MG63 (cell line): ENCODE results near the gene GLUL. TPM values are rescaled to one million over a fixed set of nuclear protein-coding genes. Genes with fewer than 3 reads are reported as not detected.
"Not testable (repeated sequence)": the region's sequence is repeated elsewhere in the genome, so short reads cannot be mapped to it uniquely, and the experiment has no call there.

ENCODE experiments used
- DNase-seq: peaks from one replicate; pipeline ENCODE4 v3.0.0-alpha.2; 2020
- H3K27me3 ChIP-seq: fragments of 250-450 bp; sonication (Bioruptor Pico); 2 replicates; pipeline ENCODE4 v1.5.1; 2020; ENCODE audit warnings: mild to moderate bottlenecking, moderate library complexity
- H3K36me3 ChIP-seq: fragments of 250-450 bp; sonication (Bioruptor Pico); 2 replicates; pipeline ENCODE4 v1.5.1; 2020; ENCODE audit warnings: mild to moderate bottlenecking, moderate library complexity
- H3K4me3 ChIP-seq: fragments of 250-450 bp; sonication (Bioruptor Pico); 2 replicates; pipeline ENCODE4 v1.5.1; 2020; ENCODE audit warnings: mild to moderate bottlenecking, moderate library complexity
- H3K9me3 ChIP-seq: fragments of 250-450 bp; sonication (Bioruptor Pico); 2 replicates; pipeline ENCODE4 v1.5.1; 2020; ENCODE audit warnings: mild to moderate bottlenecking, moderate library complexity
- total RNA-seq: library from RNA; depleted of rRNA; stranded (reverse); fragments of >200 nt; shearing (Covaris generic); gene quantifications from 2 replicates; pipeline ENCODE4 v1.2.3, GENCODE V29; 2014; ENCODE audit warnings: low replicate concordance

The GLUL gene
- total RNA-seq, 1 experiment from 2014 or later, result 173 TPM

DNA sequence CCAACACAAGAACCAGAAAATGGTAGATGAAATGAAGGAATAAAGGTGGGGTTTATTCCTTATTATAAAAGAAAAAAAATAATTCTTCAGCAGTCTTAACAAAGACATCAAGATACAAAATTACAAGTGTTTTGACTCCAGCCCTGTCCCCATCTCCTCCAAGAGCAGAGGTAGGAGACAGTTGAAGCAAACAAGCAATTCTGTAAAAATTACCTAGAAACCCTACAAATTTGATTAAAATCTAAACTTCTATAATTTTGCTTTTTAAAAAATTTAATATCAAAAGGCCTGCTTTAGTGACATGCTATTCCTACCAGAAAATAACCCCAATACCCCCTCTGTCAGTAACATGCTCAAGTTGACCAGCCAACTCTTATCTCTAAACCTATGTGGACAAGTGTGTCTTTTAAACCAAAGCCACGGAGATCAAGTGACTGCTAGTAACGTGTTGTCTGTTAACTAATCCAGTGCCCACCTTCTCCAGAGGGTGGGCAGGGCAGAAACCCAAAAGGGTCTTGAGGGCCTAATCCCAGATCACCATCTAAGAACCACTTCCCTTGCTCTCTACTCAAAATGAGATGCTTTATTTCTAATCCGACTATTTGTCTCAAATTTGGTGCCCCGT, 8.4 kb downstream of the GLUL start:
- Histone ChIP-seq H3K27me3 (no peaks in the 10 kb centered on the region), H3K9me3 (no peaks in the 10 kb centered on the region), H3K36me3 (peaks cover 55% of the 10 kb centered on the region), H3K4me3 (no peak overlapping the region)
- no peak for DNase-seq

- H3K9me3 ChIP-seq, result no peaks in the 10 kb centered on the region
- peaks cover 45% of the 10 kb centered on the region for H3K36me3 ChIP-seq
- DNase-seq, result no peak
- no peaks in the 10 kb centered on the region for H3K27me3 ChIP-seq
- no peak overlapping the region for H3K4me3 ChIP-seq
These were observed 9.4 kb downstream of the GLUL start for GRCh38 chr1:182381962-182382819.

GRCh38 chr1:182380199-182380598, 11.4 kb downstream of the GLUL start:
- H3K4me3 ChIP-seq, result no peak overlapping the region

GRCh38 chr1:182379781-182380180, 11.8 kb downstream of the GLUL start:
- H3K9me3 ChIP-seq, DNase-seq, H3K27me3 ChIP-seq, H3K4me3 ChIP-seq: not testable (repeated sequence)
- H3K36me3 ChIP-seq, result peaks cover 23% of the 10 kb centered on the region

More at GRCh38 chr1:182380199-182380598, 11.4 kb downstream of the GLUL start:
- Histone ChIP-seq H3K9me3 (no peaks in the 10 kb centered on the region), H3K27me3 (no peaks in the 10 kb centered on the region), H3K36me3 (peaks cover 25% of the 10 kb centered on the region)
- DNase-seq, result no peak

GRCh38 chr1:182376936-182377574, 14.5 kb downstream of the GLUL start:
- Histone ChIP-seq H3K27me3 (no peaks in the 10 kb centered on the region), H3K4me3 (no peak overlapping the region), H3K36me3 (no peaks in the 10 kb centered on the region; the same call in 1 of the 2 replicates), H3K9me3 (no peaks in the 10 kb centered on the region)
- DNase-seq, result peak; percentile 47

GRCh38 chr1:182374101-182374834, 17.3 kb downstream of the GLUL start:
- no peak overlapping the region for H3K4me3 ChIP-seq
- H3K36me3 ChIP-seq, result no peaks in the 10 kb centered on the region
- DNase-seq, result no peak
- H3K27me3 ChIP-seq, result no peaks in the 10 kb centered on the region
- no peaks in the 10 kb centered on the region for H3K9me3 ChIP-seq

GRCh38 chr1:182370532-182370931, 21.1 kb downstream of the GLUL start:
- H3K36me3 ChIP-seq, result no peaks in the 10 kb centered on the region
- H3K27me3 ChIP-seq, result no peaks in the 10 kb centered on the region
- no peak overlapping the region for H3K4me3 ChIP-seq
- H3K9me3 ChIP-seq, result no peaks in the 10 kb centered on the region
- DNase-seq, result no peak

DNA sequence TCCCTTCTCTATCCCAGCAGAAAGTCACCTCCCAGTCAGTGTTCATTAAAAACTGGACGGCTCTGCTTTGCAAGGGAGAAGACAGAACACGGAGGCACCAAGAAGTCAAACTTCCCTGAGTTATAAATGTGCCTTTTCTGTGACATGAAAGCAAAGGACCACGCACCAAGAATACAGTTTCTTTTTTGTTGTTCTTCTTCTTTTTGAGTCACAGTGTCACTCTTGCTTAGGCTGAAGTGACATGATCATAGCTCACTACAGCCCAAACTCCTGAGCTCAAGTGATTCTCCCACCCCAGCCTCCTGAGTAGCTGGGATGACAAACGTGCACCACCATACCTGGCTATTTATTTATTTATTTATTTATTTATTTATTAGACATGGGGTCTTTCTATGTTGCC, 22.7 kb downstream of the GLUL start:
- Histone ChIP-seq H3K27me3 (no peaks in the 10 kb centered on the region), H3K9me3 (no peaks in the 10 kb centered on the region)
- DNase-seq, result no peak

DNA sequence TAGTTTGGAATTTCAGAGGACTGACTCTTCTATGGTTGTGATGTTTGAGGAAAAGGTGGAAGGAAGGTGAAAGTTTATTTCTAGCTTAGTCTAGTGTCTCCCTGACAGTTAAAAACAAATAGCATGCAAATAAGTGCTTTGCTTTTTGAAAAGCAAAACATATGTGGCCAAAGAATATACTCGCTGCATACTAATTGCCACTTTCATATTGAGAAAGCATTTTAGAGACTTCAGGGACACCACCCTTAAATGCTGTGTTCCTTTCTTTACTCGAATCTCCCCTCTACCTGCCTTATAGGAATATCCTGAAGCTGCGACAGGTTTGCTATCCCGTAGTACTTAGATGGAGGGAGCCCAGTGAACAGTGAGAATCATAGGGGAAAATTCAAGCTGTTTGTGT, 23.2 kb downstream of the GLUL start:
- Histone ChIP-seq H3K9me3 (no peaks in the 10 kb centered on the region), H3K27me3 (no peaks in the 10 kb centered on the region), H3K36me3 (no peaks in the 10 kb centered on the region), H3K4me3 (no peak overlapping the region)
- DNase-seq, result no peak

More for the DNA sequence above, 22.7 kb downstream of the GLUL start:
- Histone ChIP-seq H3K4me3 (no peak overlapping the region), H3K36me3 (no peaks in the 10 kb centered on the region)

DNA sequence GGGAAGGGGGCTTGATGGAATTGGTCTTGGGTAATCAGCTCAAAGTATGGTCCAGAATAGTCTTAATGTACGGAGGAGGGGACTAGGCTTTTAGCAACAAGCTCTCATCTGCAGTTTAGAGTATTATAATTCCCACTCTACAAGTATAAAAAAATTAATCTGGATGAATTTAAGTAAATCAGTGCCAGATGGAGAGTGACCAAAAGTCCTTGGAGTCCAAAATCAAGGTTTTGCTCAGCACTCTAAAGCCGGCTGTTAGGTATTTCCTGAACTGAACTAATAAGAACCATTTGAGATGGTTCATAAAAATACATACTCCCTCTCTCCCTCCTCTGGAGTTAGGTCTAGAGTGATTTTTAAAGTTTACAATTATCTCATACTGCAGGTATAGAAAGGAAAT, 23.7 kb downstream of the GLUL start:
- H3K4me3 ChIP-seq, result no peak overlapping the region
- no peaks in the 10 kb centered on the region for H3K9me3 ChIP-seq
- DNase-seq, result no peak
- no peaks in the 10 kb centered on the region for H3K36me3 ChIP-seq
- H3K27me3 ChIP-seq, result no peaks in the 10 kb centered on the region

DNA sequence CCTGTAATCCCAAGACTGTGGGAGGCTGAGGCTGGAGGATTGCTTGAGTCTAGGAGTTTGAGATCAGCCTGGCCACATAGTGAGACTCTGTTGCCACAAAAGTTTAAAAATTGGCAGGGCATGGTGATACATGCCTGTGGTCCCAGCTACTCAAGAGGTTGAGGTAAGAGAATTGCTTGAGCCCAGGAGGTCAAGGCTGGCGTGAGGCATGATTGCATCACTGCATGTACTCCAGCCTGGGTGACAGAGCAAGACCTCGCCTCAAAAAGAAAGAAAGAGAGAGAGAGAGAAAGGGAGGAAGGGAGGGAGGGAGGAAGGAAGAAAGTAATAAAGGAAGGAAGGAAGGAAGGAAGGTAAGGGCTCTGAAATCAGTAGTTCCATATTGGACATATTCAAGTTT, 25.0 kb downstream of the GLUL start:
- H3K4me3 ChIP-seq, result no peak overlapping the region
- no peaks in the 10 kb centered on the region for H3K9me3 ChIP-seq
- peak; percentile 23 for DNase-seq
- H3K27me3 ChIP-seq, result no peaks in the 10 kb centered on the region
- H3K36me3 ChIP-seq, result no peaks in the 10 kb centered on the region

DNA sequence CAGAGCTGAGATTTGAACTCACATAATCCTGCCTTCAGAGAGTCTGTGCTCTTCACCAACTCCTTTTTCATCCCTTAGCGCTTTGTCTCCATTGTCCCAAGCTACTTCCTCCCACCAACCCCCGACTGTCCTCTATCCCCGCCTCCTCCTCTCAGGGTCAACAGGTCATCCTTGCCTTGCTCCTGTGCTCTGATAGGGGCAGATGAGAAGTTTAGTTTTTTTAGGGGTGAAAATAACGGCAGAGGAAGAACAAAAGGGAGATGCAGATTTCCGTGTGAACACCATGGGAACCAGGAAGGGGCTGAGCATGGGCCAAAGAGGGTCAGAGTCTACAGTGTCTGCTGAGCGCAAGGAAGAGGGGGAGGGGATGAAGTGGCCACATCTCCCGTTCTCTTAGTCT, 31.9 kb downstream of the GLUL start:
- no peak for DNase-seq
- Histone ChIP-seq H3K27me3 (no peaks in the 10 kb centered on the region), H3K9me3 (no peaks in the 10 kb centered on the region), H3K36me3 (no peaks in the 10 kb centered on the region), H3K4me3 (no peak overlapping the region)

DNA sequence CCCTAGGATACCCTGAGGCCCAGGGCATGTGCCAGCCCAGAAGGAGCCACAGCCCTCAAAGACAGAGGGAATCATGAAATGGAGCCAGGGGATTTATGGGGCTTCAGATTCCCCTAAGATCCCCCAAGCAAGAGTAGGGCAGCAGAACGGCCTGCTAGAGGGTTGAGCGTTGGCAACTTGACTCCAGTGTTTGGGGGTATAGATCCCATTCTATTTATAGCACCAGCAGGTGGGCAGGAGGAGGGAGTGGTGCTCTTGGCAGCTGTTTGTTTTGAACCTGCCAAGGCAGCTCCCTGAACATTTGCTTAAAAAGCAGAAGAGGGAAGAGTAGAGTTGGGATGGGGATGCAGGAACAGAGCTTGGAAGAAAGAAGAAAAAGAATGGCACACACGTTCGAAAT, 33.7 kb downstream of the GLUL start:
- no peaks in the 10 kb centered on the region for H3K27me3 ChIP-seq
- H3K36me3 ChIP-seq, result no peaks in the 10 kb centered on the region
- H3K9me3 ChIP-seq, result no peaks in the 10 kb centered on the region
- H3K4me3 ChIP-seq, result no peak overlapping the region
- no peak for DNase-seq

DNA sequence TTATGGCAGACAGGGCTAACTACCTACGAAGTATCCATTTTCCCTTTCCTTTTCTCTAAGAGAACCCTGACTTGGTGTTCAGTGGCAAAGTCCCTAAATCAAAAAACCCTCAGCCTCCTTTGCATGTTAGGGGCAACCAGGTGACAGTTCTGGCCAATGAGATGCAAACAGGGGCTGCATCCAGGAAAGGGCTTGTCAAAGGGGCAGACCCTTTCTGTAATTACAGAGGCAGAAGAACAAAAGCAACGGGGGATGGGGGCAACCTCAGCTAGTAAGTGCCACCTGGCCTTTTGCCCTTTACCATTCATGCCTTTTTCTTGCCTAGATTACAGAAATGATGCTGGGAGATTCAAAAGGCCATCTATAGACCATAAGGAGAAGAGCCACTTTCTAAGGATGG, 34.4 kb downstream of the GLUL start:
- no peak for DNase-seq
- Histone ChIP-seq H3K27me3 (no peaks in the 10 kb centered on the region), H3K4me3 (no peak overlapping the region), H3K36me3 (no peaks in the 10 kb centered on the region), H3K9me3 (no peaks in the 10 kb centered on the region)

- Histone ChIP-seq H3K4me3 (no peak overlapping the region), H3K36me3 (no peaks in the 10 kb centered on the region), H3K27me3 (no peaks in the 10 kb centered on the region), H3K9me3 (no peaks in the 10 kb centered on the region)
- no peak for DNase-seq
These were observed 35.9 kb downstream of the GLUL start for GRCh38 chr1:182355723-182356098.

DNA sequence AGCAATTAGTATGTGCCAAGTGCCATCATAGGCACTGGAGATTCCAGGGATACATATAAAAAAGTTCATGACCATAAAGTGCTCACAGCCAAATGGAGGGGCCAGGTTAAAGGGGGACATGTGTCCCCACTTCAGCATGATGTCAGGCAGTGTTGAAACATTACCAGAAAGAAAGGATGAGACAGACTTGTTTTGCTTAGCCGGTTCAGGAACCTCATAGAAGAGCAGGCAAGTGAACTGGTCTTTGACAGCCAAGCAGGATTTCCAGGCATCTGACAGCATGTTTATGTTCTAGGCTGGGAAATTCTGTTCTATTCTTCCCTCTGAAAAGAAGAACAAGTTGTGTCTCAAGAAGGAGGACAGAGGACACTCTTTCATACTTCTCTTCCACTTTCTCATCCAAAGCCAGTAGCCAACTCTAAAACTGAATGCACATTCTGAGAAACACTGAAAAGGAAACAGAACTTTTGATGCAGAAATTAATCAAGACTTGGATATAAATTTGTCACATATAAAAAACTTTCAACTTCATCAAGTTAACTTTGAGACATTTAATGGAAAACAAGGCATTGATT, 39.7 kb downstream of the GLUL start:
- Histone ChIP-seq H3K36me3 (no peaks in the 10 kb centered on the region), H3K4me3 (no peak overlapping the region), H3K9me3 (no peaks in the 10 kb centered on the region), H3K27me3 (no peaks in the 10 kb centered on the region)
- no peak for DNase-seq

GRCh38 chr1:182350839-182351238, 40.8 kb downstream of the GLUL start:
- H3K9me3 ChIP-seq, result no peaks in the 10 kb centered on the region
- DNase-seq, result no peak
- H3K36me3 ChIP-seq, result no peaks in the 10 kb centered on the region
- H3K4me3 ChIP-seq, result no peak overlapping the region
- no peaks in the 10 kb centered on the region for H3K27me3 ChIP-seq
